Amniotic stem cell (primary cell): ENCODE data around the gene COL11A2.
"Not testable (repeated sequence)": the region's sequence is repeated elsewhere in the genome, so short reads cannot be mapped to it uniquely, and the experiment has no call there.

Source experiments
- DNase-seq: peaks from one replicate; lab custom pipeline; 2025; lab: John Stamatoyannopoulos, UW

Gene COL11A2

DNA sequence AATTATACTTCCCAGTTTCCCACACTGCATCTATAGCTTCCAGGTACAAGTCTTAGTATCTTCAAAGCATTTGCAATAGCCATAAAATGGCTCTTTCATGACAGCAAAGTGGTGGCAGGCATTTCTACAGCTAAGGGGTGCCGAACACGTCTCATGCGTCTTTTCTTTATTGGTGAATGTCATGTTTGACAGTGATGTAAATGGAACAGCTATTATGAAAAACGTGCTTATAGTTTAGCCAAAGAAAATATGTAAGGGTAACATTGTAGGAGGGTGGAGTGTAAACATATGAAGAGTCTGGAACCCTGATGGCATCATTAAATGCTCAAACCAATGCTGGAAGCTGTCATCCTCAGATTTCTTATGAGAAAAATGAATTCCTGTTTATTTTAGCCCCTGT lies 37.9 kb downstream of the COL11A2 start:
- no peak for DNase-seq

DNA sequence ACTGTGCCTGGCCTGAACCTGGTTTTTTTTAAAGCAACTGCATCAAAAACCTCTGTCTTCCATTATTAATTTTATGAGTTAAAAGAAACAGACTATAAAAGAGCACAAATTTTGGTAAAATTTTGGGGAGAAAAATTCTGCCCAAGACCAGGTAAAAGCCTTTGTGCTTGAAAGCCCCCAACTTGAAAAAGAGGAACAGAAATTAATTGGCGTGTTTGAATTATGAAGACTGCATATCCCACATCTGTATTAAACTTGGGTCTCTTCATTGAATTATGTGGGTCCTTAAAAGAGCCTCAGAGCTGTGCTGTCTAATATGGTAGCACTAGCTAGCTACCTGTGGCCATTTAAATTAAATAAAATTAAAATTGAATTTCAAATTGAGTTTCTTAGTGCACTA lies 41.2 kb downstream of the COL11A2 start:
- DNase-seq: no peak

DNA sequence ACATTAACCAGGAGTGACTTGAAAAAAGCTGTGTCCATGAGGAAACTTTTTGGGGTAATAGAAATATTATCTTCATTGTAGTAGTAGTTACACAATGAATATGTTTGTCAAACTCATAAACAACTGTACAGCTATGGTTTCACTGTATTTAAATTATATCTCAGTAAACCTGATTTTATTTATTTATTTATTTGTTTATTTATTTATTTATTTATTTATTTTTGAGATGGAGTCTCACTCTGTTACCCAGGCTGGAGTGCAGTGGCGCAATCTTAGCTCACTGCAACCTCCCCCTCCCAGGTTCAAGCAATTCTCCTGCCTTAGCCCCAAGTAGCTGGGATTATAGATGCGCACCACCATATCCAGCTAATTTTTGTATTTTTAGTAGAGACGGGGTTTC lies 41.7 kb downstream of the COL11A2 start:
- DNase-seq: not testable (repeated sequence)

DNA sequence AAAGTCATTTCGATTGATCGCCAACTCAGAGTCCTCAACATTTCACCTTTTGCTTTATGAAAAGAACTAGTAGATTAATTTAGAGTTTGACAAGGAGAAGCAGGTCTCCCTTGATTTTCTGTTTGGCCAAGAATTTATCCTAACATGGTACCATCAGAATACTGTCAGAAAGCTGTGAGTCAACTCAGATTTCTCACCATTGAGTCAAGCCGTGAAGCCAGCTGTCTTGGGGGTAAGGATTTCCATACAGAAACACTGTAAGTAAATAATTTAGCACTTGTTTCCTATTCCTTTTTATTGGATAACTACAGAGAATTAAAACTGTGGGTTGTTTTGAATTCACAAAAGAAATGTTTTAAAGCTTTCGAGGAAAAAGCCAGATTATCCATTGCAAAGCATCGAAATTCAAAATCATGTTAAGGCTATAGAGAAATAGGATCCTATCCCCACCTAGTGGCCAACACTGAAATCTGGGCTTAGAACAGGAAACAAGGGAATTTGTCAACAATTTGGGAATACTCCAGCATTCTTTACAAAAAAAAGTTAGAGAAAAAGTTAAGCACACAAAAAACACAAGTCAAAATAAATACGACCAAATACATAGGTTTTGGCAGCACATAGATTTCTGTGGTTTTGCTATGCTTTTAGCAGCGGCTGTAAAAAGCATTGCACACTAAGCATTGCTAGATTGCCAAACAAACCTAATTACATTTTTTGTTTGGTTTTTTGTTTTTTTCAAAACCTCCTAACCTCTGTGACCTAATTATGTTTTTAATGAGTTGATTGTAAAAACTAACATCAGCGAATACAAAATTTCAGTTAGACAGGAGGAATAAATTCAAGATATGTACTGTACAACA lies 44.2 kb downstream of the COL11A2 start:
- no peak for DNase-seq

DNA sequence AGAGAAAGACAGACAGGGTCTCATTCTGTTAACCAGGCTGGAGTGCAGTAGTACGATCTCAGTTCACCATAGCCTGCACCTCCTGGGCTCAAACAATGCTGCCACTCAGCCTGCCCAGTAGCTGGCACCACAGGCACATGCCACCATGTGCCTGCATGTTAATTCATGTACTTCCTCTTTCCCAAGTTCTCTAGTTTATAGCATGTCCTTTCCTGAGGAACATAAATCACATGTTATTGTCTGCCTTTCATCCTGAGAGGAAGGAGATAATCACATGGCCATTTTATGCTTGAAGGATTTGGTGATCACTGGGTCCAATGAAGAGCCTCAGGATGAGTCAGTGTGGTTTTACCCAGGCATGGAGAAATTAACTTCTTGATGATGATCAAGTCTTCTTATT lies 47.9 kb downstream of the COL11A2 start:
- DNase-seq: no peak

DNA sequence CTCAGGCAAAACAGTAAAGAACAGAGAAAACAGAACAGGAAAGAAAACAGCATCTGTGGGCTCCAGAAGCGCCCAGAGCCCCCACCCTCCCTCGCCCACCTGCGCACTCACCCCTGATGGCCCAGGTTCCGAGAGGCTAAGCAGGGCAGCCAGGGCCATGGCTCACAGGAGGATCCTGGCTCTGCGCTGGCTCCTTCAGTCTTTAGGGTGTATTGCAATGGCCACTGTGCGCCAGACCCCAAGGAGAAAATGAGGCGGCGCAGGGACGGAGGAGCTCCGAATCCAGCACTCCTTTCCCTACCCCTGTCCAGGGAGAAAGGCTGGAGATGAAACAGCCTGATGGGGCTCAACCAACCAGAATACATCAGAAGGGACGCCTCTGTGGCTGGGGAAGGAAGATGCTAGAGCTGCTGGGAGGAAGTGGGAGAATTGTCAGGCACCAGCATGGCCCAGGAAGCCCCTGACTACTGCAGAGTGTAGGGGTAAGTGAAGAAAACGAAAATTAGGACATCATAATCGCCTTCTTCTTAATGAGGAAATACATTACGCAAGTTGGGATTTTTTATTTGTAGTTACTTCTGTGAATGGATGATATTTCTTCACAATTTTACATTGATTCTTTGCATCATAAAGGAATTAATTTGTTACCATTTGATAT lies 49.0 kb downstream of the COL11A2 start:
- no peak for DNase-seq

DNA sequence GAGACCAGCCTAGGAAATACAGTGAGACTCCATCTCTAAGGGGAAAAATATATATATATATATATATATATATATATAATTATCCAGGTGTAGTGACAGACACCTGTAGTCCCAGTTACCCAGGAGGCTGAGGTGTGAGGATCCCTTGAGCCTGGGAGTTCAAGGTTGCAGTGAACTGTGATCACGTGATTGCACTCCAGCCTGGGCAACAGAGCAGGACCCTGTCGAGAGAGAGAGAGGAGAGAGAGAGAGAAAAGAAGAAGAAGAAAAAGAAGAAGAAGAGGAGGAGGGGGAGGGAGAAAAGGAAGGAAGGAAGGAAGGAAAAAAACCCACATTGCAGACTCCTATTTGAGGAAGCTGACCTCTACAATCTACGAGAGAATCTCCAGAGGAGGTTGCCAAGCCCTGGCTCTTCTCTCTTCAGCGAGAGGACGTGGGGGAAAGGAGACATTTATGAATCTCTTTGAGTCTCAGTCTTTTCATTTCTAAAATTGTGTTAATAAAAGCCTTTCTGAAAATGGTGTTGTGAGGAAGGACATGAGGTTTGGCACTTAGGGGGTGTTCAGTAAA lies 49.7 kb downstream of the COL11A2 start:
- no peak for DNase-seq

DNA sequence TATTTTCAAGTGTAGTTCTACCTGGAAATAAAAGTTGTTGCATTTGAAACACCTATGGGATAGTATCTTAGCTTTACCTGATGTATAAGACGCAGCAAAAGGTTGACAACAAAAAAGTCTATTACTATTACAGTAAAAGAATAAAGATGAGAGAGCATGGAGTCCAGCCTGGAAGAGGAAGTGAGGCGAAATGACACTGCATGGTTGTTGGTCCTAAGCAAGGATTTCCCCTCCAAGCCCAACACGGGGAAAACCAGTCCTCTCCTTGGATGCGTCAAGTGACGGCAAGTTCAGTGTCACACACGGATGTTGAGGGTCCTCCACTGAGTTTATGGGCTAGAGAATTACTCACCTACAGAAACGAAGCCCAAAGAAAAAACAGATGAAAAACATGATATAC lies 51.7 kb downstream of the COL11A2 start:
- no peak for DNase-seq

DNA sequence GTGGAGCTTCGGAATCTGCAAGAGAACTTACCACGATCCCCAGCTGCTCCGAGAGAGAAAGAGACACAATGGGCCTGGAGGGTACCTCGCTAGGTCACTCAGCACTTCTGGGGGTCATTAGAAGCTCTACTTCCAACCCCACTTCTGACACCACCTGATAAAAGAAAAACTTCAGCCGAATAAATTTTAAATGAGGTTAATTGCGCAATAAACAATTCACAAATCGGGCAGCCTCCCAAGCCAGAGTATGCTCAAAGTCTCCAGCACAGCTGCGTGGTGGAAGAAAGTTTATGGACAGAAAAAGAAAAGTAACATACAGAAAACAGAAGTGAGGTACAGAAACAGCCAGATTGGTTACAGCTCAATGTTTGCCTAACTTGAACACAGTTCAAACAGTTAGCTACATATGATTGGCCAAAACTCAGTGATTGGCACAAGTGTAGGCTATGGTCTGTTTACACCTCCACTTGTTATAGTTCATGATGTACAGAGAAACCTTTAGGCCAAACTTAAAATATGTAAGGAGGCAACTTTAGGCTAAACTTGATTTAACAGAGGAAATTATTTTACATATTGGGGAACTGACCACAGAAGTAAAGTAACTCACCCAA lies 52.6 kb downstream of the COL11A2 start:
- no peak for DNase-seq

DNA sequence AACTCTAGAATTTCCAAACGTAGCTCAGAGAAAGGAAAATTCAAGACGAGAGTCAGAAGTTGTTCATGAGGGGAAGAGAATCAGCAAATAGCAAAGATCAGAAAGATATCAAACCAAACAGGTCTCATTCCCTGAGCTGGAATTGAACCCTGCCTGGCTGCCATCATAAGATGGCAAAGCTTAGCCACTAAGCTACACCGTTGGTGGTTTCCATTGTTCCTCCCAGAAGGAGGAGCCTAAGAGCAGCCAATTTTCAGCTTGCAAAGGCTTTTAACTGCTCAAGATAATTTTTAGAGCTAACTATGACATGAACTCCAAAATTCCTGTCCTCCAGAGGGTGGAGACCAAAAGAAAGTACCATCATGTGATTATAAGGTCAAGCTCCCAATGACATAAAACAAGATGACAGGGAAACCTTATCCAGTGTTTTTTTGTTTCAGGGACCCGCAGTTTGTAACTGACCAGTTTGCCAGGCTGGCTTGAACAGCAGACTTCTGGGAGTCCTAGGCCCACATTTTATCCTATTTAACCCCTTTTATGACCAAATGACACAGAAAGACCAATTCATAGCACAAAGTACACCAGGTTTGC lies 55.9 kb downstream of the COL11A2 start:
- no peak for DNase-seq

DNA sequence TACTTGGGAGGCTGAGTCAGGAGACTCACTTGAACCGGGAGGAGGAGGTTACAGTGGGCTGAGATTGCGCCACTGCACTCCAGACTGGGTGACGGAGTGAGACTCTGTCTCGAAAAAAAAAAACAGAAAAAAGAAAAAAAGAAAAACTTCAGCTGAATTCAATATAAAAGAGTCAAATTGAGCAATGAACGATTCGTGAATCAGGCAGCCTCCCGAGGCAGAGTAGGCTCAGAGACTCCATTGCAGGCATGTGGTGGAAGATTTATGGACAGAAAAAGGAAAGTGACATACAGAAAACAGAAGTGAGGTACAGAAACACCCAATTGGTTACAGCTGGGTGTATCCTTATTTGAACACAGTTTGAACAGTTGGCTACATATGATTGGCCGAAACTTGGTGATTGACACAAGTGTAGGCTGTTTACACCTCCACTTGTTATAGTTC lies 60.2 kb downstream of the COL11A2 start:
- DNase-seq: no peak

DNA sequence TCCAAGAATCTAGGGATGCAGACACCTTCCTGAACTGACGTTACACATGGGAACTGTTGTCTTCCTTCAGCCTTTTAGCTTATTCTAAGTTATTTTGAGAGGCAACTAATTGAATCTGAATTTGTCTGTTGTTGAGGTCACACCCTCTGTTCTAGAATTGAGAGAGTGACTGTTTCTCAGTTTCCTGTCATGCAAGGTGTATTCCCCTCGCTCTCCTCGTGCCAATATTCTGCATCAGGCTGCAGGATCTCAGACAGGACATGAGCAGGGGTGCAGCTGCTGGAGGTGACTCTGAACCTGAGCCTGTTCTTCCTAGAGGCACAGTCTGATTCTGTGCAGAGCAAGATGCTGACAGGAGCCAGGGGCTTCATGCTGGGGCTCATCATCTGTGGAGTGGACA lies 63.9 kb downstream of the COL11A2 start:
- DNase-seq: no peak

DNA sequence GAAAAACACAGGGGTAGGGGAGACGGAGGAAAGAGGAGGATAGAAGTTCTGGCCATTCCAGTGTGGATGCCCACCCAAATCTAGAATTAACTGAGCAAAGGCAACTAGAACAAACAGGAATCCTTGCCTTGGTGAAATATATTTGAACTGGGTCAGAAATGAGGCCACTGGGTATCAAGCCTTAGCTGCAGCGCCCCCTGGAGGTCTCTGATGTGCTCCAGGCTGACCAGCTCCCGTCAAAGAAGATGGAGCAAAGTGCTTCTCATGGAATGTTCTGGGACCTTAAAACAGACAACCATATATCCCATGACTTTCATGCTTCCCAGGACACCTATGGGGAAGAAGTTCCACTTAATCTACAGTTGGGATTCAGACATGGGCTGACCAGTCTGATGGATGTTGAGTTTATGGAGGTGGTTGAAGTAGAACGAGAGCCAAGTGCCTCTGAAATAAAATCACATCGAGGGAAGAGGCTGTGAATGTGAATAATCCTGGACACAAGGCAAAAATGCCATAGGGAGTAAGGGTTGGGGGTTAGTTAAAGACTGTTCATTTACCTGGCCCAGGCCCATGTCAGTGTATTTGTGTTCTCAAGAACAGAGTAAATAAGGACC lies 66.1 kb downstream of the COL11A2 start:
- no peak for DNase-seq

DNA sequence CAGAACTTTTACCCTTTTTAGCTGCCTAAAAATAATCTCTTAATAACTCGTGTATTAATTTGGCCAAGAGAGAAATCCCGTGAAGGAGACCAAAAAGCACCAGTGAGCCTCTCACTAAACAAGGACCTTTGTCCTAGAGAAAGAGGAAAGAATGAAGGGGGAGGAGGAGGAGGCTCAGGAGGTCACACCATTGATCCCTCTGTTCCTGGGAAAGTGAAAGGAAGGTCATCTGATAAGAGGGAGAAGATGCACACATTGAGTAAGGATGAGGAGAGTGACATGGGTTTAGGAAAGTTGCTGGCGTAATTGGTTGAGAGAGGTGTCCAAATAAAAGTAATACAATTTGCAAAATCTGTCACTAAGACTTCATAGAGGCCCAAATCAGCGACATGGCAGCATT lies 67.3 kb downstream of the COL11A2 start:
- DNase-seq: no peak

DNA sequence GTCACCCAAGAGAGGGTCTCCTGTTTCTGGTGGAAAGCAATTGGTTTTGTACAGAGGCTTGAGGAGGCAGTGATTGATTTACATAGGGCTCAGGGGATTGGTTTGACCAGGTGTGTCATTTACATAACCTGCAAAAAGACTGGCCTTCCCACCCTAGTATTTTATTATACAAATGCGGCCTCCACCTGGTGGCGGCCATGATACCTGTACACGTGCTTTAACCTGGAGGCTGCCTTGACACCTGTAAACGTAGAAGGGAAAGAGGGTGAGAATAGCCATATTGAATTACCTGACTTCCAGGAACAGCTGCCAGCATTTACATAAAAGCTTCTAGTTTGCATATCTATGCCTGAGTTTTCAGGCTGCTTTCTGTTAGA lies 67.8 kb downstream of the COL11A2 start:
- no peak for DNase-seq

DNA sequence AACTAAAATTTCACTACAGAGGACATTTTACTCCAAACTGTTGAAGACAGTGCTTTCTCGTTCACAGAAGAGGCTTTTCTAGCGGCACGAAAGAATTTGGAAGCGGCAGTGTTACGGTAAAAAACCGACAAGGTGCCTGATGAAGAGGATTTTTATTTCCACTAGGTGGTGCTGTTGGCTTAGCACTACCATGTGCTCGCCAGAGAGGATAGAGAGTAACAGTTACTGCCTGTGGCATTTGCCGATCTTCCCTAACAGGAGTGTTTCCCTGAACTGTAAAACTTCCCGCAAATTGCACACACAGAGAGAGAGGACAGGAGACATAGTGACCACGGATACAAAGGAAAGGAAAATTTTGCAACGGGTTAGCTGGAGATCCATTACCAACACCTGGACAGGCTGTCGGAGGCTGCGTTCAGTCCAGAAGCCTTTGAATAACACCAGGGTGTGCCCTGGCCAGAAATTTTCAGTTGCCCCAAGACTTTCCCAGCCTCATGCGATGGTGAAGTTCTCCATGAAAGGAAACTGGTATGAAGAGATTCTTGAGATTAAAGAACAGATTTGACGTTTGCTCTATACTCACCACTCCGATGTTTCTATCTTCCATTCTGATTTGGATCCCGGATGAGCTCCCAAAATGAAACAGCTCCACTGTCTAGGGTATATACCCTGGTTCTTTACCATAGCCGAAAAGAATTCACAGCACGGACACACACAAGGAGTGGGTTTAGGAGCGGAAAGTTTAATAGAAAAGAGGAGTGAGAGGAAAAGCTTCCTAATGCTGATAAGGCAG lies 68.3 kb downstream of the COL11A2 start:
- no peak for DNase-seq

DNA sequence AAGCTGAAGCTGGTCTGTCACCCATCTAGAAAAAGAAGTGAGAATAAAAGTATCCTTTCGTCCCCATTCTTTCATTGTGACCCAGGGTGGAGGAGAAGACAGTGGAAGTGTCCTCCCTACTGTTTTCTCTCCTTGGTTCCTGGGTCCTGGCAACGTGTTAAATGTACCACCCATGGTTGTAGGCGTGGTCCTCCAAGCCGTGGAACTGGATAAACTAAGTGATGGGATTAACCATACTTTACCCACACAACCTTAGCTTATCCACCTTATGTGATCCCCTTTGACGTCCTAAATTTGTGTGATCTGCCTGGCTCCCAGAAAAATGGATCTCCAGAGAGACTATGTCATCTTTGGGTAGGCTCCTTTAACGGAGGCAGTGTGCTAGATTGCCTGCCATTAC lies 69.1 kb downstream of the COL11A2 start:
- DNase-seq: no peak

DNA sequence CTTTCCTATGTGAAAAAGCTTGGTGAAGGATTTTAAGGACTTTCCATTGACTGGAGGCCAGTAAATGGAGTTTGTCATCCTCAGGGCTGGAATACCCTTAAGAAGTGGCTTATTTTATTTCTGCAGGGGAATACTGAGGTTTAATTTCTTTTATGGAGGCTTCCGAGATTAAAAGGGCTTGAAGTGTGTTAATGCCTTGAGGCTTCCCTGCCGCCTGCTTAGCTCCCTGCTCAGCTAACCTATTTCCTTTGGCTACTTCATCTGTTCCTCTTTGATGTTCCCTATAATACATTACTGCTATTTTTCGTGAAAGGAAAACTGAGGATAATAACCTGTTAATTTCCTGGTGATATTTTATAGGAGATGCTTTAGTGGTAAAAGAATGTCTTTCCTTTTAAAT lies 72.3 kb downstream of the COL11A2 start:
- DNase-seq: no peak

DNA sequence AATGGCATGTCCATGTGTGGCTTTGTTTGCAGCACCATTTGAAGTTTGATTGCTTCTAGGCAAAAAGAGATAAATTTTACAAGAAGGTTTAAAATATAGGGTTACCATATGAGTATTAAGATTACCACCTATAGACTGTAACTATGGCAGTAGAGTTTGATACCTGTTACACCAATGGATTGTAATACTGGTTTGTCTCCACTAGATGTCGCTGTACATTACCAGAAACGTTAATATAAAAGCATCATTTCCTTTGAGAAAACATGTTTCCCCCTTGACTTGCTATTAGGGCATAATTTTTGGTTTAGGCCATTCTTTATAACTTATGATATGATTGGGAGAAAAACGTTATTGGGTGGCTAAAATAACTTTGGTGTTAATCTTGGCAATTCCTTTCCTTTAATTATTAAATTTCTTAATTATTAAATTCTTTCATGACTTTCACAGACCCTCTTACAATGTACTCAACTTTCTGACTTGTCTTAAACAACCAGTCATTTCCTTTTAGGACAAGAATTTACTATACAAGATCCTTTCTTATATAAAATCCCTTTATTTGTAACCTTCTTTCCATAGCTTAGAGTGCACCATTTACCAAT lies 73.6 kb downstream of the COL11A2 start:
- DNase-seq: no peak

DNA sequence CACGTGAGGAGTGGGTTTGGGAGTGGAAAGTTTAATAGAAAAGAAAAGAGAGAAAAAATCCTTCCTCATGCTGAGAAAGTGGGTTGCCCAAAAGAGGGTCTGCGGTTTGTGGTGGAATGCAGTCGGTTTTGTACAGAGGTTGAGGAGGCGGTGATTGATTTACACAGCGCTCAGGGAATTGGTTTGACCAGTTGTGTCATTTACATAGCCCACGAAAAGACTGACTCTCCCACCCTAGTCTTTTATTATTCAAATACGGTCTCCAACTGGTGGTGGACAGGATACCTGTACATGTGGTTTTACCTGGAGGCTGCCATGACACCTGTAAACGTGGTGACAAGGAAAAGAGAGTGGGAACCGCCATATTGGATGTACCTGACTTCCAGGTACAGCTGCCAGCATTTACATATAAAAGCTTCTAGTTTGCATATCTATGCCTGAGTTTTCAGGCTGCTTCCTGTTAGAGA lies 74.4 kb downstream of the COL11A2 start:
- DNase-seq: no peak
